Skeletal muscle satellite cell (primary cell): Measurements from ENCODE around the gene PCDHA4.
"Not testable (repeated sequence)": the region's sequence is repeated elsewhere in the genome, so short reads cannot be mapped to it uniquely, and the experiment has no call there.

Experiments used
- H3K27me3 ChIP-seq: 2 replicates; pipeline ENCODE4 v1.7.0; 2013; ENCODE audit warnings: low read length; ENCODE audit not compliant: control insufficient read depth, insufficient read depth
- H3K36me3 ChIP-seq: 2 replicates; pipeline ENCODE4 v1.7.0; 2013; ENCODE audit warnings: mild to moderate bottlenecking, control low read depth, low read length; ENCODE audit not compliant: insufficient read depth
- H3K4me1 ChIP-seq: 2 replicates; pipeline ENCODE4 v1.7.0; 2013; ENCODE audit warnings: low read length; ENCODE audit not compliant: control insufficient read depth, insufficient read depth
- H3K4me2 ChIP-seq: 2 replicates; pipeline ENCODE4 v1.7.0; 2013; ENCODE audit warnings: mild to moderate bottlenecking, low read length
- H3K4me3 ChIP-seq: 2 replicates; pipeline ENCODE4 v1.7.0; 2013; ENCODE audit warnings: low read length
- H3K9ac ChIP-seq: 2 replicates; pipeline ENCODE4 v1.7.0; 2013; ENCODE audit warnings: mild to moderate bottlenecking, low read depth, low read length, moderate library complexity
- H3K9me3 ChIP-seq: replicated peaks from 2 replicates; pipeline ENCODE4 v1.7.0; 2013; ENCODE audit warnings: mild to moderate bottlenecking, control low read depth, low read length

The PCDHA4 gene

GRCh38 chr5:140848139-140849102 lies 41.6 kb downstream of the PCDHA4 start, which contains the start of gene PCDHA9:
Gene PCDHA9, plus strand, starts transcription at chr5:140848382. Its CDS starts 114 bp downstream, at chr5:140848496.
- not testable (repeated sequence) for H3K9me3 ChIP-seq, H3K4me3 ChIP-seq, H3K9ac ChIP-seq, H3K36me3 ChIP-seq, H3K4me1 ChIP-seq, H3K27me3 ChIP-seq, H3K4me2 ChIP-seq

GRCh38 chr5:140849831-140850634 lies 43.2 kb downstream of the PCDHA4 start:
- H3K4me1 ChIP-seq, H3K27me3 ChIP-seq, H3K9ac ChIP-seq, H3K9me3 ChIP-seq, H3K4me3 ChIP-seq, H3K4me2 ChIP-seq, H3K36me3 ChIP-seq: not testable (repeated sequence)

GRCh38 chr5:140855772-140856674 lies 49.2 kb downstream of the PCDHA4 start, which contains the start of gene PCDHA10:
Gene PCDHA10, plus strand, starts transcription at chr5:140855897. Its CDS starts 152 bp downstream, at chr5:140856049.
- no peak within 1 kb of the TSS for H3K4me3 ChIP-seq
- no peak within 1 kb of the TSS for H3K9ac ChIP-seq
- no peaks in the 10 kb centered on the region for H3K4me1 ChIP-seq
- no peaks in the 10 kb centered on the region for H3K9me3 ChIP-seq
- H3K4me2 ChIP-seq, result no peak within 1 kb of the TSS
- H3K27me3 ChIP-seq, result no peaks in the 10 kb centered on the region
- no peaks in the 10 kb centered on the region for H3K36me3 ChIP-seq

GRCh38 chr5:140857177-140857986 lies 50.5 kb downstream of the PCDHA4 start:
- Histone ChIP-seq H3K27me3 (no peaks in the 10 kb centered on the region), H3K4me3 (no peak overlapping the region), H3K9ac (no peak overlapping the region), H3K9me3 (peaks cover 6% of the 10 kb centered on the region), H3K36me3 (no peaks in the 10 kb centered on the region), H3K4me1 (no peaks in the 10 kb centered on the region), H3K4me2 (no peak overlapping the region)

- H3K9me3 ChIP-seq, result peaks cover 6% of the 10 kb centered on the region
- H3K9ac ChIP-seq, result no peak overlapping the region
- H3K4me2 ChIP-seq, result no peak overlapping the region
Measured at GRCh38 chr5:140857987-140858240, 51.0 kb downstream of the PCDHA4 start.

GRCh38 chr5:140862441-140863295 lies 55.8 kb downstream of the PCDHA4 start:
- no peaks in the 10 kb centered on the region for H3K4me1 ChIP-seq
- no peaks in the 10 kb centered on the region for H3K36me3 ChIP-seq
- no peak overlapping the region for H3K4me3 ChIP-seq
- no peaks in the 10 kb centered on the region for H3K27me3 ChIP-seq
- H3K4me2 ChIP-seq, result no peak overlapping the region
- H3K9ac ChIP-seq, result no peak overlapping the region
- peaks cover 6% of the 10 kb centered on the region for H3K9me3 ChIP-seq

More at GRCh38 chr5:140857987-140858240, 51.0 kb downstream of the PCDHA4 start:
- no peaks in the 10 kb centered on the region for H3K27me3 ChIP-seq
- no peak overlapping the region for H3K4me3 ChIP-seq
- H3K4me1 ChIP-seq, result no peaks in the 10 kb centered on the region
- H3K36me3 ChIP-seq, result no peaks in the 10 kb centered on the region
